ENCODE measurements around the gene RNASE13.

The RNASE13 gene

DNA sequence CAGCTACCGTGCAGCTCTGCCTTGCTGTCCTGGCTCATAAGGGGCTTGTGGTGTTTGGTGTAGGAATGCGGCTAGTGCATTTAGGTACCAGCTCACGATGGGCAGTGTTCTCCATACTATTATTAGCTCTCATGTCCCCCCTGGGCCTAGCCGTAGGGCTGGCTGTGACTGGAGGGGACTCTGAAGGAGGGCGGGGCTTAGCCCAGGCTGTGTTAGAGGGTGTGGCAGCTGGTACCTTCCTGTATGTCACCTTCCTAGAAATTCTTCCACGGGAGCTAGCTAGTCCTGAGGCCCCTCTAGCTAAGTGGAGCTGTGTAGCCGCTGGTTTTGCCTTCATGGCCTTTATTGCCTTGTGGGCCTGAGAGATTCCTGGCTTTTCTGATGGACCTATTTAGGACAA lies 33.4 kb downstream of the RNASE13 start:
- TF ChIP-seq CTCF (IDR thresholded peaks at IDR 0.05): no peak
- H3K27ac ChIP-seq: no peak overlapping the region

DNA sequence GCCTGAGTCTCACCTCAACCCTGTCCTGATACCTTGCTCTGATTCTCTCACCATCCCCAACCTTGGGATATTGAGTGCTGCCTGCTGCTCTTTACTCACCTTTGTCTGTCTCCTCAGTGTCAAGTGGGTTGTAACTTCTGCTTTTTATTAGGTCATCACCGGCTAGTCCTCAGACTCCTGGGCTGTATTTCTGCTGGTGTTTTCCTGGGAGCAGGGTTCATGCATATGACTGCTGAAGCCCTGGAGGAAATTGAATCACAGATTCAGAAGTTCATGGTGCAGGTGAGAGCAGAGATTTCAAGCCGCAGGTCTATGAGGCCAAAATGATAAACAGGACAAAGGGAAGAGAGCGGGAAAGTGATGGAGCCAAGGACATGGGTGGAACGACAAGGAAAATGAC lies 35.0 kb downstream of the RNASE13 start:
- TF ChIP-seq CTCF (IDR thresholded peaks at IDR 0.05): no peak
- Histone ChIP-seq H3K27me3 (no peaks in the 10 kb centered on the region), H3K4me1 (ENCODE audit: control insufficient read depth in 1 of 2, insufficient read depth in 1 of 2, low read depth in 1 of 2, low read length in 1 of 2) (no peaks in the 10 kb centered on the region), H3K36me3 (peaks cover 34% of the 10 kb centered on the region), H3K27ac (no peak overlapping the region), H3K4me3 (ENCODE audit: low read depth in 1 of 2, low read length in 1 of 2) (no peak overlapping the region), H3K9me3 (no peaks in the 10 kb centered on the region)

More for the DNA sequence above, 33.4 kb downstream of the RNASE13 start:
- no peaks in the 10 kb centered on the region for H3K4me1 ChIP-seq (ENCODE audit: control insufficient read depth in 1 of 2, insufficient read depth in 1 of 2, low read depth in 1 of 2, low read length in 1 of 2)
- no peak overlapping the region for H3K4me3 ChIP-seq (ENCODE audit: low read depth in 1 of 2, low read length in 1 of 2)
- H3K27me3 ChIP-seq: no peaks in the 10 kb centered on the region
- no peaks in the 10 kb centered on the region for H3K9me3 ChIP-seq
- peaks cover 17% of the 10 kb centered on the region for H3K36me3 ChIP-seq

DNA sequence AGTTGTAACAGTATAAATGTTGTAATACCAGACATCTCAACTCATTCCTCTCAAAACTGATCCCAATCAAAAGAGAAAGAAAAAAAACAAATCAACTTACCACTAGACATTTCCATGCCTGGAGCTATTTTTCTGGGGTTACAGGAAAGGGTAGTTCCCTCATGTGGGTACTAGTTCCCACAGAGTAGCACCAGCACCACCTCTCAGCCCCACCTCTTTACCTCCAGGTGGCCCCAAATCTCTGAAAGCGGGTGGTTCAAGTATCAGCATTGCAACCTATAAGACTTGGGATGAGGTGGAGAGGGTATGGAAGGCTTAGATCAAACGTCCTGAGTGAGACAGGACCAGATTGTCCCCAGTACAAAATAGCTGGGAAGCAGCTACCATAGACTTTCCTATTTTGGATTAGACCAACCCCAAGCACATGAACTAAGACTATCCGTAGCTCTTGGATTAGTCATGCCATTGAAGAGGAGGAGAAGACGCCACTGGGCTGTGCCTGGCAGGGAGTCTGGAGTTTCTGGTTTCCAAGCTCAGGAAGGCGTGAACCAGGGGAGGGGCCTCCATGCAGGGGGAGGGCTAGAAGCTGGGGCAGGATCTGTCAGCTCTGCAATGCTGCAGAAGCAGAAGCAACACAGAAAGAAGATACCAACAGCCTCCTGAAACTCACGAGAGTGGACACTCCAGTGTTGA lies 35.8 kb downstream of the RNASE13 start, which contains the start of gene SLC39A2:
TSS of gene SLC39A2 (plus strand) at position 620 of the 693 bp plus-strand sequence. CDS start 154 bp downstream, outside the sequence.
- H3K9me3 ChIP-seq: no peaks in the 10 kb centered on the region
- H3K27me3 ChIP-seq: no peaks in the 10 kb centered on the region
- TF ChIP-seq CTCF (IDR thresholded peaks at IDR 0.05): no peak
- H3K36me3 ChIP-seq: peaks cover 41% of the 10 kb centered on the region
- H3K27ac ChIP-seq: no peak within 1 kb of the TSS
- H3K4me1 ChIP-seq (ENCODE audit: control insufficient read depth in 1 of 2, insufficient read depth in 1 of 2, low read depth in 1 of 2, low read length in 1 of 2): no peaks in the 10 kb centered on the region
- no peak within 1 kb of the TSS for H3K4me3 ChIP-seq (ENCODE audit: low read depth in 1 of 2, low read length in 1 of 2)

- H3K27me3 ChIP-seq: no peaks in the 10 kb centered on the region
- no peak overlapping the region for H3K4me3 ChIP-seq (ENCODE audit: low read depth in 1 of 2, low read length in 1 of 2)
- no peak for TF ChIP-seq CTCF (IDR thresholded peaks at IDR 0.05)
- H3K36me3 ChIP-seq: peaks cover 48% of the 10 kb centered on the region
- H3K4me1 ChIP-seq (ENCODE audit: control insufficient read depth in 1 of 2, insufficient read depth in 1 of 2, low read depth in 1 of 2, low read length in 1 of 2): no peaks in the 10 kb centered on the region
- H3K9me3 ChIP-seq: no peaks in the 10 kb centered on the region
- H3K27ac ChIP-seq: no peak overlapping the region
Measured at GRCh38 chr14:20998139-20998538, 36.5 kb downstream of the RNASE13 start.

DNA sequence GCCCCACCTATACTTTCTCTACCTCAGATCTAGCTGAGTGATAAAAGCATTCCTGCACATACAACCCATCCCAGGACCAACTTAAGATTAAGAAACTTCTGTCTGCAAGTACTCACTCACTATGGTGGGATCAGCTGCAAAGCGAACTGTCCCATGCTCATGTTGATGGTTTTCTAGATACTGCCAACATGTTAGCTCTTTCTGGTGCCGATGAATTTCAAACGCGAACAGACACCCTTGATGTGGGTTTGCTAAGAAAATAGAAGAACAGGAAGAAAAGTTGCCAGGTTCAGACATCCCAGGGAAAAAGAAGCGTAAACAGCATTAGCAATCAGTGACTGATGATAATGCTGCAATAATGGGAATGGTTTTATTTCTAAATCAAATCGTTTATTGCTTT lies 37.0 kb downstream of the RNASE13 start:
- H3K4me3 ChIP-seq (ENCODE audit: low read depth in 1 of 2, low read length in 1 of 2): no peak overlapping the region
- no peak for TF ChIP-seq CTCF (IDR thresholded peaks at IDR 0.05)
- H3K27ac ChIP-seq: no peak overlapping the region
- peaks cover 54% of the 10 kb centered on the region for H3K36me3 ChIP-seq
- no peaks in the 10 kb centered on the region for H3K9me3 ChIP-seq
- no peaks in the 10 kb centered on the region for H3K27me3 ChIP-seq
- no peaks in the 10 kb centered on the region for H3K4me1 ChIP-seq (ENCODE audit: control insufficient read depth in 1 of 2, insufficient read depth in 1 of 2, low read depth in 1 of 2, low read length in 1 of 2)
